ENCODE measurements around the gene PLEKHD1. TPM values are rescaled to one million over a fixed set of nuclear protein-coding genes. Genes with fewer than 3 reads are reported as not detected.

The PLEKHD1 gene
- total and polyA plus RNA-seq, 9 of the 15 experiments (the other 6 are each of a cell fraction or from before 2014, with no cell fraction given) = not detected

- TF ChIP-seq BDP1 (IDR thresholded peaks at IDR 0.05; ENCODE audit: insufficient read depth, insufficient read length) = no peak
- no peak for TF ChIP-seq SIN3B (IDR thresholded peaks at IDR 0.05; ENCODE audit: low read depth)
- TF ChIP-seq, protein P1, sequence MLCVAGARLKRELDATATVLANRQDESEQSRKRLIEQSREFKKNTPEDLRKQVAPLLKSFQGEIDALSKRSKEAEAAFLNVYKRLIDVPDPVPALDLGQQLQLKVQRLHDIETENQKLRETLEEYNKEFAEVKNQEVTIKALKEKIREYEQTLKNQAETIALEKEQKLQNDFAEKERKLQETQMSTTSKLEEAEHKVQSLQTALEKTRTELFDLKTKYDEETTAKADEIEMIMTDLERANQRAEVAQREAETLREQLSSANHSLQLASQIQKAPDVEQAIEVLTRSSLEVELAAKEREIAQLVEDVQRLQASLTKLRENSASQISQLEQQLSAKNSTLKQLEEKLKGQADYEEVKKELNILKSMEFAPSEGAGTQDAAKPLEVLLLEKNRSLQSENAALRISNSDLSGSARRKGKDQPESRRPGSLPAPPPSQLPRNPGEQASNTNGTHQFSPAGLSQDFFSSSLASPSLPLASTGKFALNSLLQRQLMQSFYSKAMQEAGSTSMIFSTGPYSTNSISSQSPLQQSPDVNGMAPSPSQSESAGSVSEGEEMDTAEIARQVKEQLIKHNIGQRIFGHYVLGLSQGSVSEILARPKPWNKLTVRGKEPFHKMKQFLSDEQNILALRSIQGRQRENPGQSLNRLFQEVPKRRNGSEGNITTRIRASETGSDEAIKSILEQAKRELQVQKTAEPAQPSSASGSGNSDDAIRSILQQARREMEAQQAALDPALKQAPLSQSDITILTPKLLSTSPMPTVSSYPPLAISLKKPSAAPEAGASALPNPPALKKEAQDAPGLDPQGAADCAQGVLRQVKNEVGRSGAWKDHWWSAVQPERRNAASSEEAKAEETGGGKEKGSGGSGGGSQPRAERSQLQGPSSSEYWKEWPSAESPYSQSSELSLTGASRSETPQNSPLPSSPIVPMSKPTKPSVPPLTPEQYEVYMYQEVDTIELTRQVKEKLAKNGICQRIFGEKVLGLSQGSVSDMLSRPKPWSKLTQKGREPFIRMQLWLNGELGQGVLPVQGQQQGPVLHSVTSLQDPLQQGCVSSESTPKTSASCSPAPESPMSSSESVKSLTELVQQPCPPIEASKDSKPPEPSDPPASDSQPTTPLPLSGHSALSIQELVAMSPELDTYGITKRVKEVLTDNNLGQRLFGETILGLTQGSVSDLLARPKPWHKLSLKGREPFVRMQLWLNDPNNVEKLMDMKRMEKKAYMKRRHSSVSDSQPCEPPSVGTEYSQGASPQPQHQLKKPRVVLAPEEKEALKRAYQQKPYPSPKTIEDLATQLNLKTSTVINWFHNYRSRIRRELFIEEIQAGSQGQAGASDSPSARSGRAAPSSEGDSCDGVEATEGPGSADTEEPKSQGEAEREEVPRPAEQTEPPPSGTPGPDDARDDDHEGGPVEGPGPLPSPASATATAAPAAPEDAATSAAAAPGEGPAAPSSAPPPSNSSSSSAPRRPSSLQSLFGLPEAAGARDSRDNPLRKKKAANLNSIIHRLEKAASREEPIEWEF (CRISPR knock-in tag; IDR thresholded peaks at IDR 0.05) = no peak
- no peak for TF ChIP-seq SMC3 (conservative IDR thresholded peaks at IDR 0.05; ENCODE audit: insufficient read depth, low read depth, low read length)
Measured at GRCh38 chr14:69493038-69493437, 8.5 kb downstream of the PLEKHD1 start (continued).

DNA sequence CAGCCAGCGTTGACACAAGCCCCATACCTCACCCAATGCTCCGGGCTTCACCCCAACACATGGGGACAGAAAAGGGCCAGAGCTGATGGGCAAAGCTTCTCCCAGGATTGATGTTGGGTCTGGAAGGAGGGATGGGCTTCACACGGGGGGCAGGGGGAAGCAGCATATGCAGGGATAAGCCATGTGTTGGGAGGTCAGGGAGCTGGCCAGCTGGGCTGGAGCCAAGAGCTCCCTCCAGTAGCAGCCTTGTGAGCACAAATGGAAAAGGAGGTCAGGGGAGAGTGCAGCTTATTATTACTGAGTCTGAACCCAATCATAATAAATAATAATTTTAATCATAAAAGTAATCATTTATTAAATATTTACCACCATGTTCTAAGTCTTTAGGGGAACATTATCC lies 9.3 kb downstream of the PLEKHD1 start:
- H3K79me2 ChIP-seq (ENCODE audit: control insufficient read depth, insufficient read depth, low read length) = no peaks in the 10 kb centered on the region
- WGBS (ENCODE audit: insufficient coverage, low coverage, missing lambda C conversion rate) = 0% methylated on average over 3 of the region's 3 CpGs
- no peaks in the 10 kb centered on the region for H3K9me3 ChIP-seq (replicated peaks; ENCODE audit: control insufficient read depth, insufficient read depth, low read depth, low read length)
- intact Hi-C loops (cut with micrococcal nuclease) = no loop called here
- ChIA-PET POLR2A (no interaction called here), CTCF (ENCODE audit: low intra/inter-chr PET ratio) (no interaction called here)
- no peak overlapping the region for H2AFZ ChIP-seq (ENCODE audit: low read depth, low read length)
- no peak overlapping the region for H3K27ac ChIP-seq (ENCODE audit: extremely low read depth, low read depth, low read length)
- H3K9ac ChIP-seq (ENCODE audit: insufficient read depth in 1 of 2, low read depth in 2 of 2, low read length in 2 of 2) = no peak overlapping the region
- no peaks in the 10 kb centered on the region for H3K4me1 ChIP-seq (replicated peaks in 1 of 2; ENCODE audit: control insufficient read depth in 2 of 2, insufficient read depth in 2 of 2, low read length in 2 of 2)
- TF ChIP-seq IFI16 (CRISPR knock-in tag; IDR thresholded peaks at IDR 0.05) = no peak
- no peak overlapping the region for H3K4me2 ChIP-seq (ENCODE audit: insufficient read depth, low read length)
- H3K27me3 ChIP-seq (ENCODE audit: control insufficient read depth in 2 of 2, insufficient read depth in 2 of 2, low read length in 2 of 2) = peaks cover 0 to 6% of the 10 kb centered on the region in 2 experiments; a peak in 3 of 5 replicates
- in situ Hi-C loops (cut with MboI) = no loop called here
- FAIRE-seq (no peak), DNase-seq (ENCODE audit: extremely low read depth in 1 of 4, low spot score in 3 of 4) (no peak), ATAC-seq (no peak)
- no peak overlapping the region for H3K4me3 ChIP-seq
- no TSS peak for BruUV-seq (replicated peaks)
- H3K36me3 ChIP-seq (ENCODE audit: control insufficient read depth, insufficient read depth, low read length) = no peaks in the 10 kb centered on the region
- H4K20me1 ChIP-seq (replicated peaks; ENCODE audit: control insufficient read depth, insufficient read depth, low read length) = no peaks in the 10 kb centered on the region
- no peaks in the 10 kb centered on the region for H3K9me1 ChIP-seq (ENCODE audit: control insufficient read depth, insufficient read depth, low read length)

All from K562 (cell line).